ENCODE measurements around the gene HHATL.
"Not testable (repeated sequence)": the region's sequence is repeated elsewhere in the genome, so short reads cannot be mapped to it uniquely, and the experiment has no call there.

HHATL gene

DNA sequence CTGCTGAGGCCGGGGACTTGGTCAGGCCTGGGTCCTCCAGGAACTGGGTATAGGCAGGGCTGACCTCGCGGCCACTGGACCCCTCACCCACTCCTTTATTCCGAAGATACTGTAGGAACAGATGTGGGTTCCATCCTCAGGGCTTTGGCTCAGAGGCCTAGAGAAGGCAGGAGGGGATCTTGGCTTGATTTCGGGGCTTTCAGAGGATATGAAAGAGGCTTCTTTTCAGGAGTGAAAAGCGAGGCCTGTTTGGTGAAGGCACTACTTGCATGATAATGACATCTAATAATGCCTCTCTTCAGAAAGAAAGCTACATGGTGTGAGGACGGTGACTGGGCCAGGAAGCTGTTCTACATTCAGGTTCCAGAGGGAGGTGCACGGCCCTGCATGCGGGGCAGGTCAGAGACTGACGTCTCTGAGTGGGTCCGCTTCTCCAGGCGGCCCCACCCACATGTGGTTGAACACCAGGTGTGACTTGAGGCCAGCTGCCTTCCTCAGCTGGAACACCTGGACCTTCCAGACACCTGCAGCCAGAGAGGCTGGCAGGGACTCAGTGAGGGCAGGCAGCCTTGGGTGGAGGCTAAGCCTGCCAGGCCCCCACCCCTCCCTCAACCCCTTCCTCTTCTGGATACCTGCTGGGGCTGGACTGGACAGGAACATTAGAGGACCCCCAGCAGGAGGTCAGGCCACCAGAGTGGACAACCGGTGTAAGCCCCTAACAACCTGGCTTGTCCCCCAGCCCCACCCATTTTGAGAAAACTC, 31.1 kb upstream of the HHATL start:
- FAIRE-seq = no peak

DNA sequence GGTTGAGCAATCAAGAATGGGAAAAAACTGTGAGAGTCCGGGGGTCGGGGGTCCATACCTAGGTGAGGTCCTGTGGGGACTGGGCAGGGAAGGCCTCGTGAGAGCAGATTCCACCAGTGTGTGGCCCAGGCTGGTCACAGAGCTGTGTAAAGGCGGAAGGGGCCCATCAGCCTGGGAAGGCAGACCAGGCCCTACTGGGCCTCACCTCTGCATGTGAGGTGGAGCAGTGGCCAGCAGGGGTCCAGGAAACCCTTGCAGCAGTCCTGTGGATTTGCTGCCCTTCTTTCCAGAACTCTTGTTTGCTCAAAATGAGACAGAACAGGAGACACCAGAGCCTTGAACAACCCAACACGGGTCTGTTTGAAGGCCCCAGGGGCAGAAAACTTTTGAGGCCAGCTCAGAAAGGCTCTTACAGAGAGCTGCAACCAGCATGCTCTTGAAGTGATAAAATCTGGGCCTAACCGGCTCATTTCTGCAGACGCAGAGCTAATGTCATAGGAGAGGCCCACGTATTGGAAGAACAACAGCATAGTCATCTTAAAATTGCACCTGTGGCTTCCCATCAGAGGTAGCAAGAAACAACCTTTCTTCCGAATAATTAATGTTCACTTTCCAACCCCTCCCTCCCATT, 30.3 kb upstream of the HHATL start:
- no peak for FAIRE-seq

GRCh38 chr3:42732196-42732828, 29.7 kb upstream of the HHATL start:
- FAIRE-seq = no peak

- no peak for FAIRE-seq
Measured at GRCh38 chr3:42731476-42732195, 29.0 kb upstream of the HHATL start.

- no peak for FAIRE-seq
Measured at GRCh38 chr3:42730706-42731420, 28.3 kb upstream of the HHATL start.

DNA sequence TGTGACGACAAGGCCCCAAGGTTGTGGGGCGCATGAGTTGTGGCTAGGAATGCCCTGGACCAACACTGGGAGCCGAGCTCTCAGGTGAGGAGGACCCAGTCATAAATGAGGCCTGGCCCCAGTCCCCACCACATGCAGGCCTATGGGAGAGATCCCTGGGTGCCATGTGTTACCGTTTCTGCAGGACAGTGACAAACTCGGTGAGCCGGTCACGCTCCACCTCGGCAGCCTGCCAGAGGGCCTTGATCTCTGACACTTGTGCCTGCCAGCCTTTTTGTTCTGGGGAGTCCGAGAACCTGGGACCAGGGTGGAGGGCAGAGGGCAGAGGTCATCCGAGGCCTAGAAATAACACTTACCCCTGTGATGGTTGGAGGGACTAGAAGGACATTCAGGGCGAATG, 27.7 kb upstream of the HHATL start:
- FAIRE-seq = no peak

DNA sequence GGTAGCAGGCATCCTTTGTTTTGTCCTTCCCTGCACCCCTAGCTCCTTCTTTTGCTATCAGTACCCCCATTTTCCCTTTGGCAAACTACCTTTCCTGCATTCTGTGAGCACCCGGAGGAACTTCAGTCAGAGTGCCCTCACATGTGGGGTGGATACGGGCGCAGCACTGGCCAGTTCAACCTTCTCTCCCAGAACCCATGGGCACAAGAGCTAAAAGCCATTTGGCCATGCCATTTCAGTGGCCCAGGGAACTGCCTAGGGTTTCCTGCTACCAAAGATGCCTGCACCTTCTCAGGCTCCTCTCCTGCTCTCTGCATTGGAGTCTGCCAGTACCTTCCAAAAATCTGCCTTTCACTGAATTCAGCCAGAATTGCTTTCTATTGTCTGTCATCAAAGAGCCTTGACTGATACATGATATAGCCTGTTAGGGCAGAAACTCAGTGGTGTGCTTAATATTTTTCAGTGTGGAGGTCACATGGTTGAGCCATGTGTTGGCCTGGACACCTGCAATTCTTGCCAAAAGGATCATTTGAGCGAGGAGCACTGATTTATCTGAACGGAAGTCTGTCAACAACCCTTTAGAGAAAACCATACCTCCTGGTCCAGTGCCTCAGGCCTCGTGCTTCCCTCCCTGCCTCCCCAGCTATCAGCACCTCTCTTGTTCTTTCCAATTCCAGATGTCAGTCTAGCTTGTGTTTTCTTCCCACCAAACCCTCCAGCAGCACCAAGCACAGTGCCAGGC, 27.0 kb upstream of the HHATL start:
- FAIRE-seq = no peak

- FAIRE-seq = no peak
Measured at GRCh38 chr3:42728668-42729364, 26.2 kb upstream of the HHATL start.

GRCh38 chr3:42728056-42728455, 25.5 kb upstream of the HHATL start:
- FAIRE-seq = no peak

GRCh38 chr3:42725454-42725853, 22.9 kb upstream of the HHATL start:
- FAIRE-seq = no peak

GRCh38 chr3:42723219-42723618, 20.6 kb upstream of the HHATL start:
- no peak for FAIRE-seq

DNA sequence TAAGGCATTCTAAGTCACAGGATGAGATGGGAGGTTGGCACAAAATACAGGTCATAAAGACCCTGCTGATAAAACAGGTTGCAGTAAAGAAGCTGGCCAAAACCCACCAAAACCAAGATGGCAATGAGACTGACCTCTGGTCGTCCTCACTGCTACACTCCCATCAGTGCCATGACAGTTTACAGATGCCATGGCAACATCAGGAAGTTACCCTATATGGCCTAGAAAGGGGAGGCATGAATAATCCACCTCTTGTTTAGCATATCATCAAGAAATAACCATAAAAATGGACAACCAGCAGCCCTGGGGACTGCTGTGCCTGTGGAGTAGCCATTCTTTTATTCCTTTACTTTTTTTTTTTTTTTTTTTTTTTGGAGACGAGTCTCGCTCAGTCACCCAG, 19.8 kb upstream of the HHATL start:
- not testable (repeated sequence) for FAIRE-seq

DNA sequence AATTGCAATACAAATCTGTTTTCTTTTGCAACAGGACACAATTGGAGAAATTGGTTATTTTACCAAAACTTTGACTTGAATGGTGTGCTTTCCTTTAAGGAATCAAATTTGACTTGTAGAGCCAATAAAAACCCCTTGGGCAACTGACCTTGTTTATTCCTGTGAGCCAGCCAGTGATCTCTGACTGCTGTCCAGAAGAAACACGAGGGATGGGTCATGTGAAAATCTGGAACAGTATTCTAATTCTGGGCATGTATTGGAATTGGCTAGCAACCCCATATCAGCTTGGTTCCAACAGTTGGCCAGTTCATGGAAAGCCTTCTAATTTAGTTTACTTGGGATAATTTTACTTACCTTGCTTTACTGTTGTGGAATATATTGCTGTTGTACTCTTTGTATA, 19.1 kb upstream of the HHATL start:
- no peak for FAIRE-seq

DNA sequence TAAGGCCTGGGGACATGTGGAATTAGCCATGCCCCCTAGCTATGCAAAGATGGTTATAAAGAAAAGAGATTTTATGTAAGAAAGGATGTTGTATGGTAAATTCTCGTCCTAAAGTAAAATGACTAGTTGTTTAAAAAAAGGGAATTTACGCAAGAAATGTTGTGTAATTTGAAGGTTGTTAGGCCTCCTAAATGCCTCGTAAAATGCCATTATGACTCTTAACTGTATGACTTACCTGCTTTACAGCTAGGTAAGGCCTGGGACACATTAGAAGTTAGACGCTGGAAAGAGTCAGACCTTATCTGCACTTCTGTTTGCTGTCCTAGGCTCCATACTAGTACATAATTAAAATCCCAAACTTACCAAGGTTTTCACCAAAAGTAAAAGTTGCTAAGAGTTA, 17.5 kb upstream of the HHATL start:
- no peak for FAIRE-seq

GRCh38 chr3:42719002-42719401, 16.4 kb upstream of the HHATL start:
- FAIRE-seq = no peak

DNA sequence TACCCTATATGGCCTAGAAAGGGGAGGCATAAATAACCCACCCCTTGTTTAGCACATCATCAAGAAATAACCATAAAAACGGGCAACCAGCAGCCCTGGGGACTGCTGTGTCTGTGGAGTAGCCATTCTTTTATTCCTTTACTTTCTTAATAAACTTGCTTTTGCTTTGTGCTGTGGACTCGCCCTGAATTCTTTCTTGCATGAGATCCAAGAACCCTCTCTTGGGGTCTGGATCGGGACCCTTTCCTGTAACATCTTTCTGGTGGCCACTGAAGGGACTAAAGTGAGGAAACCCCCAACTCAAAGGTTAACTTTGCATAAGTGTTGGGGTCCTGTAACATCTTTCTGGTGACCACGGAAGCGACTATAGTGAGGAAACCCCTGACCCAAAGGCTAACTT, 15.7 kb upstream of the HHATL start:
- no peak for FAIRE-seq

- no peak for FAIRE-seq
Measured at GRCh38 chr3:42717306-42717705, 14.7 kb upstream of the HHATL start.

DNA sequence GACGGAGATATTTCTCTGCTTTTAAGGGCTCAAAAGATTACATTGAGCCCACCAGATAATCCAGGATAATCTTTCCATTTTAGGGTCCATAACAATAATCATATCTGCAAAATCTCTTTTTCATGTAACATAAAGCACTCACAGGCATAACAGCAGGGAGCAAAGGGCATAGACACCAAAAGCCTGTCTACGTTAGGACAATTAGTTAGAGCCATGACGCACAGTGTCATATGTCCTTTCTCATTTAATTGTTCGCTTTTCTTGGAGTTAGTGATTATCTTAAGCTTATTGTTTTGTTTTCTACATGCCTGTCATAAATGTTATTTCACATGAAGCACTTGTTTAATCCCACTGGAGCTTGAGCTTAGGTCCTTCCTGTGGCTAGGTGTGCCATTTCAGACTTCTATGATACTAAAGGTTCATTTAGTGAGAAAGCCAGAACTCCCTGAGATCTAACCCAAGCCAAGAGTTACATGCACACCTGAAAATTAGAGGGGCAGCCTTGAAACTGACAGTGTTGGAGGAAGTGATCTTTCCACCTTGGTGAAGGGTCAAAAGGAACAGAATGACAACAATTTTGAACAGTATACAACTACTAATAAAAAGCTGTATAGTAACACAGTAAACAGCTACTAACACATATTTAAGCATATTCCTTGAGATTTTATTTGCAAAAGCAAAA, 11.7 kb upstream of the HHATL start:
- no peak for FAIRE-seq

DNA sequence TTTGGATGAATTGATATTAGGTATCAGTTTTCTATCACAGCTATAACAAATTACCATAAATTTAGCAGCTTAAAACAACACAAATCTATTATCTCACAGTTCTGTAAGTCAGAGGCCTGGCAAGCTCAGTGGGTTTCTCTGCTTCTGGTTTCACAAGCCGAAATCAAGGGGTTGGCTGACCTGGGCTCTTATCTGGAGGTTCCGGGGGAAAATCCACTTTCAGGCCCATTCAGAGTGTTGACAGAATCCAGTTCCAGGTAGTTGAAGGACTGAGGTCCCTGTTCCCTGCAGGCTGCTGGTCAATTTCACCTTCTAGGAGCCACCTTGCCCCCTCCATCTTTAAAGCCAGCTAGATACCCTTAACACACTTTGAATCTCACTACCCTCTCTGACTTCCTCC, 11.1 kb upstream of the HHATL start:
- FAIRE-seq = no peak

GRCh38 chr3:42712688-42713372, 10.2 kb upstream of the HHATL start:
- FAIRE-seq = no peak

- no peak for FAIRE-seq
Measured at GRCh38 chr3:42712344-42712648, 9.7 kb upstream of the HHATL start.
